H9 (cell line): ENCODE results near the gene PTBP3. TPM values are rescaled to one million over a fixed set of nuclear protein-coding genes. Genes with fewer than 3 reads are reported as not detected.

Experiments
- DNase-seq: peaks from one replicate; pipeline ENCODE4 v3.0.0-alpha.2; 2017
- H2AFZ ChIP-seq: one replicate; pipeline ENCODE4 v1.6.1; 2013; ENCODE audit warnings: mild to moderate bottlenecking, low read length, control low read depth, moderate library complexity
- H2AK5ac ChIP-seq: 2 replicates; pipeline ENCODE4 v1.6.1; 2013; ENCODE audit warnings: low read length, control low read depth, mixed read lengths; ENCODE audit not compliant: insufficient read length
- H2BK120ac ChIP-seq: one replicate; pipeline ENCODE4 v1.6.1; 2013; ENCODE audit warnings: low read depth, mild to moderate bottlenecking, low read length, control low read depth, inconsistent platforms; ENCODE audit not compliant: poor library complexity, severe bottlenecking
- H2BK12ac ChIP-seq: 2 replicates; pipeline ENCODE4 v1.6.1; 2013; ENCODE audit warnings: low read length, control low read depth, mixed read lengths, low read depth; ENCODE audit not compliant: insufficient read length
- H2BK15ac ChIP-seq: 2 replicates; pipeline ENCODE4 v1.6.1; 2013; ENCODE audit warnings: low read depth, low read length, control low read depth
- H2BK20ac ChIP-seq: one replicate; pipeline ENCODE4 v1.6.1; 2013; ENCODE audit warnings: low read depth, mild to moderate bottlenecking, low read length, control low read depth, inconsistent platforms; ENCODE audit not compliant: poor library complexity, severe bottlenecking
- H2BK5ac ChIP-seq: 2 replicates; pipeline ENCODE4 v1.6.1; 2013; ENCODE audit warnings: low read length, control low read depth, mixed read lengths; ENCODE audit not compliant: insufficient read length
- H3K14ac ChIP-seq: 2 replicates; pipeline ENCODE4 v1.6.1; 2013; ENCODE audit warnings: low read length, control low read depth; ENCODE audit not compliant: insufficient read depth
- H3K18ac ChIP-seq: 2 replicates; pipeline ENCODE4 v1.6.1; 2013; ENCODE audit warnings: low read depth, mild to moderate bottlenecking, mixed read lengths, low read length, control low read depth; ENCODE audit not compliant: insufficient read length
- H3K23ac ChIP-seq: 2 replicates; pipeline ENCODE4 v1.6.1; 2013; ENCODE audit warnings: low read length, control low read depth, mixed read lengths, low read depth; ENCODE audit not compliant: insufficient read length
- H3K23me2 ChIP-seq: 2 replicates; pipeline ENCODE4 v1.6.1; 2013; ENCODE audit warnings: low read depth, mild to moderate bottlenecking, mixed read lengths, low read length, control low read depth; ENCODE audit not compliant: insufficient read length, poor library complexity, severe bottlenecking
- H3K27ac ChIP-seq: 2 replicates; pipeline ENCODE4 v1.5.1; 2013; ENCODE audit warnings: low read length, control low read depth, mixed read lengths, low read depth; ENCODE audit not compliant: insufficient read length
- H3K27me3 ChIP-seq: 2 replicates; pipeline ENCODE4 v1.6.1; 2013; ENCODE audit warnings: low read length, control low read depth, inconsistent platforms; ENCODE audit not compliant: insufficient read depth
- H3K4ac ChIP-seq: 2 replicates; pipeline ENCODE4 v1.6.1; 2013; ENCODE audit warnings: low read depth, mild to moderate bottlenecking, control low read depth, inconsistent platforms, low read length, moderate library complexity
- H3K4me1 ChIP-seq: 2 replicates; pipeline ENCODE4 v1.6.1; 2013; ENCODE audit warnings: low read length, control low read depth, inconsistent platforms; ENCODE audit not compliant: insufficient read depth
- H3K4me2 ChIP-seq: 2 replicates; pipeline ENCODE4 v1.6.1; 2013; ENCODE audit warnings: low read length, control low read depth, mixed read lengths; ENCODE audit not compliant: insufficient read length, insufficient read depth
- H3K56ac ChIP-seq: 2 replicates; pipeline ENCODE4 v1.6.1; 2013; ENCODE audit warnings: low read depth, mild to moderate bottlenecking, mixed read lengths, low read length, control low read depth; ENCODE audit not compliant: insufficient read length
- H3K79me1 ChIP-seq: 2 replicates; pipeline ENCODE4 v1.6.1; 2013; ENCODE audit warnings: low read depth, mild to moderate bottlenecking, moderate library complexity, low read length, control low read depth, inconsistent platforms; ENCODE audit not compliant: insufficient read depth, poor library complexity, severe bottlenecking
- H3K79me2 ChIP-seq: 2 replicates; pipeline ENCODE4 v1.6.1; 2013; ENCODE audit warnings: low read length, control low read depth, inconsistent platforms; ENCODE audit not compliant: insufficient read depth
- H3K9ac ChIP-seq: 2 replicates; pipeline ENCODE4 v1.6.1; 2013; ENCODE audit warnings: low read length, control low read depth, mixed read lengths; ENCODE audit not compliant: insufficient read length; ENCODE audit errors: extremely low read depth
- H3K9me3 ChIP-seq: one replicate; pipeline ENCODE4 v1.6.1; 2013; ENCODE audit warnings: low read depth, low read length, inconsistent platforms; ENCODE audit not compliant: control insufficient read depth
- H3T11ph ChIP-seq: one replicate; pipeline ENCODE4 v1.6.1; 2013; ENCODE audit warnings: mild to moderate bottlenecking, low read length, control low read depth, inconsistent platforms
- H4K20me1 ChIP-seq: one replicate; pipeline ENCODE4 v1.6.1; 2013; ENCODE audit not compliant: control insufficient read depth, insufficient read length, insufficient read depth
- H4K5ac ChIP-seq: 2 replicates; pipeline ENCODE4 v1.6.1; 2013; ENCODE audit warnings: low read depth, mild to moderate bottlenecking, mixed read lengths, low read length, control low read depth; ENCODE audit not compliant: insufficient read length
- H4K8ac ChIP-seq: replicated peaks from 2 replicates; pipeline ENCODE4 v1.6.1; 2013; ENCODE audit warnings: low read length, control low read depth, mixed read lengths, low read depth; ENCODE audit not compliant: insufficient read length
- H4K91ac ChIP-seq: 2 replicates; pipeline ENCODE4 v1.6.1; 2013; ENCODE audit warnings: low read depth, mild to moderate bottlenecking, moderate library complexity, mixed read lengths, low read length, control low read depth; ENCODE audit not compliant: insufficient read length
- H3K27ac Mint-ChIP-seq, 3 experiments: 2 replicates in 2 of 3; 3 replicates in 1 of 3; pipeline ENCODE4 v1.8.0; 2020 to 2021; ENCODE audit warnings: mixed read lengths in 3 of 3, mild to moderate bottlenecking in 1 of 3, moderate library complexity in 1 of 3
- H3K27me3 Mint-ChIP-seq: 2 replicates; pipeline ENCODE4 v1.8.0; 2021; ENCODE audit warnings: low read depth, mild to moderate bottlenecking, moderate library complexity, mixed read lengths
- H3K36me3 Mint-ChIP-seq, 3 experiments: 2 replicates in 2 of 3; 3 replicates in 1 of 3; pipeline ENCODE4 v1.8.0; 2020 to 2021; ENCODE audit warnings: low read depth in 3 of 3, mixed read lengths in 3 of 3; ENCODE audit not compliant: insufficient read depth in 1 of 3
- H3K4me1 Mint-ChIP-seq, 2 experiments: 2 replicates each; pipeline ENCODE4 v1.8.0; 2020; ENCODE audit warnings: mixed read lengths in 2 of 2
- H3K4me3 Mint-ChIP-seq, 2 experiments: 2 replicates in 1 of 2; 3 replicates in 1 of 2; pipeline ENCODE4 v1.8.0; 2020 to 2021; ENCODE audit warnings: mild to moderate bottlenecking in 2 of 2, mixed read lengths in 2 of 2, moderate library complexity in 1 of 2
- H3K9me3 Mint-ChIP-seq, 2 experiments: 2 replicates in 1 of 2; 3 replicates in 1 of 2; pipeline ENCODE4 v1.8.0; 2020; ENCODE audit warnings: mild to moderate bottlenecking in 2 of 2, mixed read lengths in 2 of 2, moderate library complexity in 1 of 2
- CTCF ChIP-seq: fragments of 200-600 bp; sonication (generic); conservative IDR thresholded peaks from 3 replicates; pipeline ENCODE4 v1.8.0; 2021; ENCODE audit warnings: antibody characterized with exemption, mild to moderate bottlenecking
- WGBS: extraction: QIAGEN DNeasy Blood & Tissue Kit; methylation state at CpG from one replicate; pipeline ENCODE4 v1.1.7; 2013; ENCODE audit warnings: missing lambda C conversion rate, low lambda C conversion rate, mixed read lengths; ENCODE audit not compliant: insufficient read length; ENCODE audit errors: extremely low coverage; 5-methylcytosine and 5-hydroxymethylcytosine counted together
- total RNA-seq: library from RNA; stranded (reverse); gene quantifications from 2 replicates; pipeline ENCODE4 v1.2.1, GENCODE V29; 2021

The PTBP3 gene
- total RNA-seq, 1 experiment from 2014 or later: 89.5 TPM

GRCh38 chr9:112348257-112349007, 15.0 kb upstream of the PTBP3 start:
- H3K14ac ChIP-seq: no peak overlapping the region
- H3K9me3 ChIP-seq: no peaks in the 10 kb centered on the region
- Mint-ChIP-seq H3K27ac (peak overlapping the region; percentile 8 to 74 (median 38); a peak in 6 of 7 replicates), H3K27me3 (no peaks in the 10 kb centered on the region), H3K36me3 (no peaks in the 10 kb centered on the region; a peak in 1 of 7 replicates), H3K9me3 (peaks cover 2 to 6% of the 10 kb centered on the region in 2 experiments; a peak in 2 of 5 replicates), H3K4me3 (peak overlapping the region; percentile 27 to 51; a peak in 4 of 5 replicates), H3K4me1 (peaks cover 15% of the 10 kb centered on the region in 2 experiments)
- no CpG with 5 or more reads among the region's 19 CpGs for WGBS
- no peak overlapping the region for H2BK20ac ChIP-seq
- H3K9ac ChIP-seq: no peak overlapping the region
- H3K18ac ChIP-seq: no peak overlapping the region
- no peaks in the 10 kb centered on the region; the same call in 1 of the 2 replicates for H3K4me1 ChIP-seq
- no peak overlapping the region for H3K56ac ChIP-seq
- H3T11ph ChIP-seq: no peak overlapping the region
- no peak overlapping the region for H3K4me2 ChIP-seq
- H2BK12ac ChIP-seq: no peak overlapping the region
- H2BK5ac ChIP-seq: no peak overlapping the region
- H3K79me2 ChIP-seq: no peaks in the 10 kb centered on the region
- no peak overlapping the region for H3K27ac ChIP-seq
- H3K79me1 ChIP-seq: no peaks in the 10 kb centered on the region
- H4K91ac ChIP-seq: no peak overlapping the region
- no peak overlapping the region for H2BK120ac ChIP-seq
- H3K4ac ChIP-seq: no peak overlapping the region
- H4K5ac ChIP-seq: no peak overlapping the region
- no peaks in the 10 kb centered on the region for H3K23me2 ChIP-seq
- H2BK15ac ChIP-seq: no peak overlapping the region
- H4K20me1 ChIP-seq: no peaks in the 10 kb centered on the region
- DNase-seq: peak; percentile 64
- H2AFZ ChIP-seq: no peak overlapping the region
- H3K27me3 ChIP-seq: no peaks in the 10 kb centered on the region
- no peak overlapping the region for H2AK5ac ChIP-seq
- no peak overlapping the region for H4K8ac ChIP-seq
- TF ChIP-seq CTCF: no peak
- H3K23ac ChIP-seq: no peak overlapping the region
